ENCODE data around the gene ABLIM2. TPM values are rescaled to one million over a fixed set of nuclear protein-coding genes. Genes with fewer than 3 reads are reported as not detected.

Gene ABLIM2
- total and polyA plus RNA-seq, 2 of the 4 experiments (the other 2 are of a cell fraction) = under 0.01 to 0.10 TPM

DNA sequence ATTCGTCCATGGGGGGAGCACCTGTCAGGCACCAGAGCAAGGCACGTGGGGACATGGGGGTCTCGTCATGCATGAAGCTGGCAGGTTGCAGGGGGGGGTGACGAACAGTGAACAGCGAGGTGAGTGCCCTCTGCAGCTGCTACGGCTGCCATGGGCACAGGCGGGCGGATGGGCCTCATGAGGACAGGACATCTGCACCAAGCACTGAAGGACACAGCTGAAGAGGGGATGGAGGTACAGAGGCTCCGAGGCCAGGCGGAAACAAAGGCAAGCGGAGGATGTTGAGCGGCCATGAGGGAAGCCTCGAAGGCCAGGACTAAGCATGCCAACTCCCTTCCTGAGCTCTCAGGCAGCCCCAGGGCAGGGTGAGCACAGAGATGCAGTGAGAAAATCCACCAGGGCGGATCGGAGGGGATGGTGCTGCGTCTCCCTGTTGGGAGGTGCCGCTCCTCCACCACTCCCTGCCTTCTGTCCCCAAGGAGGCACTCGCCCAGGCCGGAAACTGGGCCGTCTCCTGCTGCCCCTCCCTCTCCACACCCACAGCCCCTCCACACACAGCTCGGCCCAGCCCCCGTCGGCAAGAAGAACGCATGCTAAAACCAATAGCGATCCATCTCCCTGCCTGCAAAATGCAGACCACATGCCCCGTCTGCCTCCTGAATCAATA is 24.6 kb downstream of the ABLIM2 start:
- H2BK120ac ChIP-seq (ENCODE audit: low read depth, low read length) = no peak overlapping the region
- H4K5ac ChIP-seq (ENCODE audit: low read depth, low read length) = no peak overlapping the region
- no peak overlapping the region for H2BK5ac ChIP-seq (ENCODE audit: low read depth, low read length, poor library complexity, severe bottlenecking)
- no peak overlapping the region for H3K23ac ChIP-seq (ENCODE audit: low read depth, low read length)
- H3K4ac ChIP-seq (ENCODE audit: low read depth, low read length) = no peak overlapping the region
- no peaks in the 10 kb centered on the region for H3K9me1 ChIP-seq (ENCODE audit: insufficient read depth, low read length)
- dilution Hi-C loops (cut with HindIII; ENCODE audit: low sequenced_read_pairs, unreplicated experiment) (no loop called here), intact Hi-C loops (cut with micrococcal nuclease) (no loop called here), in situ Hi-C loops (cut with MboI; ENCODE audit: low sequenced_read_pairs) (no loop called here)
- H3K4me3 ChIP-seq (ENCODE audit: insufficient read depth, low read depth, low read length) = no peak overlapping the region
- H3K9ac ChIP-seq (ENCODE audit: low read depth, low read length) = no peak overlapping the region
- no peak overlapping the region for H3K27ac ChIP-seq (ENCODE audit: insufficient read depth, low read length)
- H3K27me3 ChIP-seq (ENCODE audit: control insufficient read depth, insufficient read depth, low read length) = peaks cover 51% of the 10 kb centered on the region
- peaks cover 2% of the 10 kb centered on the region; the same call in 1 of the 2 replicates for H3K9me3 ChIP-seq (ENCODE audit: control insufficient read depth, insufficient read depth, low read length)
- BruUV-seq (replicated peaks) = no TSS peak
- 49% methylated on average over 8 of the region's 26 CpGs; no CpG with 5 or more reads in 1 of the 2 experiments for WGBS, 2 experiments (ENCODE audit: extremely low coverage in 2 of 2, insufficient read length in 1 of 2)
- no peaks in the 10 kb centered on the region for H4K20me1 ChIP-seq (ENCODE audit: insufficient read depth, low read length)
- H3K4me1 ChIP-seq (ENCODE audit: control insufficient read depth, insufficient read depth, low read length) = no peaks in the 10 kb centered on the region
- no peak overlapping the region for H2BK20ac ChIP-seq (ENCODE audit: low read depth, low read length)
- TF ChIP-seq, protein P1, sequence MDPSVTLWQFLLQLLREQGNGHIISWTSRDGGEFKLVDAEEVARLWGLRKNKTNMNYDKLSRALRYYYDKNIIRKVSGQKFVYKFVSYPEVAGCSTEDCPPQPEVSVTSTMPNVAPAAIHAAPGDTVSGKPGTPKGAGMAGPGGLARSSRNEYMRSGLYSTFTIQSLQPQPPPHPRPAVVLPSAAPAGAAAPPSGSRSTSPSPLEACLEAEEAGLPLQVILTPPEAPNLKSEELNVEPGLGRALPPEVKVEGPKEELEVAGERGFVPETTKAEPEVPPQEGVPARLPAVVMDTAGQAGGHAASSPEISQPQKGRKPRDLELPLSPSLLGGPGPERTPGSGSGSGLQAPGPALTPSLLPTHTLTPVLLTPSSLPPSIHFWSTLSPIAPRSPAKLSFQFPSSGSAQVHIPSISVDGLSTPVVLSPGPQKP (IDR thresholded peaks at IDR 0.05; ENCODE audit: borderline replicate concordance, low read depth, low read length) = no peak
- TF ChIP-seq RCOR1 (IDR thresholded peaks at IDR 0.05; ENCODE audit: insufficient replicate concordance, low read length) (no peak), MAZ (IDR thresholded peaks at IDR 0.05; ENCODE audit: borderline replicate concordance, low read depth, low read length) (no peak), FOS (IDR thresholded peaks at IDR 0.05; ENCODE audit: low read depth, low read length) (no peak), SMC3 (IDR thresholded peaks at IDR 0.05; ENCODE audit: low read depth, low read length) (no peak), POLR2A (IDR thresholded peaks at IDR 0.05; ENCODE audit: low read depth, low read length) (no peak), CHD1 (IDR thresholded peaks at IDR 0.05; ENCODE audit: low read depth, low read length) (no peak), MAFK (IDR thresholded peaks at IDR 0.05; ENCODE audit: low read depth, low read length) (no peak), RAD21 (IDR thresholded peaks at IDR 0.05; ENCODE audit: low read length) (no peak), RFX5 (IDR thresholded peaks at IDR 0.05; ENCODE audit: low read depth, low read length) (no peak), USF2 (IDR thresholded peaks at IDR 0.05; ENCODE audit: low read depth, low read length) (no peak), NFE2L2 (IDR thresholded peaks at IDR 0.05; ENCODE audit: low read depth, low read length) (no peak), MXI1 (IDR thresholded peaks at IDR 0.05; ENCODE audit: borderline replicate concordance, low read depth, low read length) (no peak)
- TF ChIP-seq, protein P2, sequence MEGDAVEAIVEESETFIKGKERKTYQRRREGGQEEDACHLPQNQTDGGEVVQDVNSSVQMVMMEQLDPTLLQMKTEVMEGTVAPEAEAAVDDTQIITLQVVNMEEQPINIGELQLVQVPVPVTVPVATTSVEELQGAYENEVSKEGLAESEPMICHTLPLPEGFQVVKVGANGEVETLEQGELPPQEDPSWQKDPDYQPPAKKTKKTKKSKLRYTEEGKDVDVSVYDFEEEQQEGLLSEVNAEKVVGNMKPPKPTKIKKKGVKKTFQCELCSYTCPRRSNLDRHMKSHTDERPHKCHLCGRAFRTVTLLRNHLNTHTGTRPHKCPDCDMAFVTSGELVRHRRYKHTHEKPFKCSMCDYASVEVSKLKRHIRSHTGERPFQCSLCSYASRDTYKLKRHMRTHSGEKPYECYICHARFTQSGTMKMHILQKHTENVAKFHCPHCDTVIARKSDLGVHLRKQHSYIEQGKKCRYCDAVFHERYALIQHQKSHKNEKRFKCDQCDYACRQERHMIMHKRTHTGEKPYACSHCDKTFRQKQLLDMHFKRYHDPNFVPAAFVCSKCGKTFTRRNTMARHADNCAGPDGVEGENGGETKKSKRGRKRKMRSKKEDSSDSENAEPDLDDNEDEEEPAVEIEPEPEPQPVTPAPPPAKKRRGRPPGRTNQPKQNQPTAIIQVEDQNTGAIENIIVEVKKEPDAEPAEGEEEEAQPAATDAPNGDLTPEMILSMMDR (conservative IDR thresholded peaks at IDR 0.05; ENCODE audit: low read depth, low read length) = no peak
- no peak overlapping the region for H3K4me2 ChIP-seq (ENCODE audit: low read depth, low read length)
- H3K36me3 ChIP-seq (ENCODE audit: control insufficient read depth, insufficient read depth, low read length) = no peaks in the 10 kb centered on the region
- H2AK9ac ChIP-seq (replicated peaks; ENCODE audit: low read depth, low read length, poor library complexity) = no peak overlapping the region
- peak overlapping the region; percentile 43 for H2AFZ ChIP-seq (replicated peaks; ENCODE audit: low read length, poor library complexity)
- no peak overlapping the region for H3K56ac ChIP-seq (ENCODE audit: extremely low read depth, insufficient read depth, low read length)
- CTCF ChIA-PET = no interaction called here
- H4K8ac ChIP-seq (ENCODE audit: low read depth in 2 of 2, low read length in 2 of 2) = no peak overlapping the region
- no peak overlapping the region for H3K14ac ChIP-seq (replicated peaks; ENCODE audit: low read depth, low read length)
- H2BK15ac ChIP-seq (ENCODE audit: low read depth, low read length) = no peak overlapping the region
- POLR2A ChIA-PET (ENCODE audit: unreplicated experiment) = no interaction called here
- no peak overlapping the region for H4K91ac ChIP-seq (ENCODE audit: insufficient read depth, low read depth, low read length)
- no peak for DNase-seq
- H3K18ac ChIP-seq (ENCODE audit: low read depth, low read length) = no peak overlapping the region
- no peaks in the 10 kb centered on the region for H3K79me1 ChIP-seq (ENCODE audit: low read depth in 1 of 2, low read length in 2 of 2)
- no peak overlapping the region for H2AK5ac ChIP-seq (ENCODE audit: low read depth, low read length)
- ATAC-seq (ENCODE audit: low read depth) = no peak
